Measurements from ENCODE around the gene LPAR5. TPM values are rescaled to one million over a fixed set of nuclear protein-coding genes. Genes with fewer than 3 reads are reported as not detected.

Gene LPAR5
- total and polyA plus RNA-seq, 2 donors (not counting 1 experiment from before 2014, with no cell fraction given) = 0.02 TPM; not detected in 1

- H3K27ac ChIP-seq (ENCODE audit: insufficient read depth, low read length) = no peak overlapping the region
- H2AFZ ChIP-seq (ENCODE audit: low read length) = no peak overlapping the region
- no peaks in the 10 kb centered on the region for H3K27me3 ChIP-seq (ENCODE audit: control insufficient read depth, insufficient read depth, low read length)
- DNase-seq (ENCODE audit: low read depth in 2 of 2) = no peak
- no peaks in the 10 kb centered on the region for H3K4me1 ChIP-seq (ENCODE audit: control insufficient read depth, extremely low read depth, insufficient read depth, low read length)
- H4K20me1 ChIP-seq (ENCODE audit: control insufficient read depth, extremely low read depth, insufficient read depth, low read length) = no peaks in the 10 kb centered on the region
- TF ChIP-seq EZH2 (IDR thresholded peaks at IDR 0.05; ENCODE audit: low read length, missing control alignments) (no peak), CTCF (conservative IDR thresholded peaks at IDR 0.05 in 1 of 2, IDR thresholded peaks at IDR 0.05 in 1 of 2; ENCODE audit: low read depth in 1 of 2, low read length in 2 of 2) (no peak)
- no peaks in the 10 kb centered on the region for H3K79me2 ChIP-seq (ENCODE audit: control insufficient read depth, insufficient read depth, low read length)
- no peaks in the 10 kb centered on the region for H3K9me3 ChIP-seq (ENCODE audit: control insufficient read depth, insufficient read depth, low read depth, low read length)
- no peak overlapping the region for H3K9ac ChIP-seq (ENCODE audit: insufficient read depth, low read length)
- H3K4me2 ChIP-seq (ENCODE audit: extremely low read depth, insufficient read depth, low read length) = no peak overlapping the region
- peaks cover 7% of the 10 kb centered on the region for H3K36me3 ChIP-seq (ENCODE audit: control insufficient read depth, insufficient read depth, low read length)
- no peak overlapping the region for H3K4me3 ChIP-seq (replicated peaks in 1 of 4; ENCODE audit: control extremely low read depth in 1 of 4, insufficient read depth in 1 of 4, low read depth in 3 of 4, low read length in 4 of 4)
Observed at GRCh38 chr12:6650832-6651231, 15.1 kb upstream of the LPAR5 start.

- H3K79me2 ChIP-seq (ENCODE audit: control insufficient read depth, insufficient read depth, low read length) = no peaks in the 10 kb centered on the region
- H2AFZ ChIP-seq (ENCODE audit: low read length) = no peak within 1 kb of the TSS
- peak within 1 kb of the TSS in 2 of 4 experiments; percentile 35 to 49 for H3K4me3 ChIP-seq (replicated peaks in 1 of 4; ENCODE audit: control extremely low read depth in 1 of 4, insufficient read depth in 1 of 4, low read depth in 3 of 4, low read length in 4 of 4)
- no peak within 1 kb of the TSS for H3K27ac ChIP-seq (ENCODE audit: insufficient read depth, low read length)
- peak within 1 kb of the TSS; percentile 46 for H3K4me2 ChIP-seq (ENCODE audit: extremely low read depth, insufficient read depth, low read length)
- no peaks in the 10 kb centered on the region for H3K9me3 ChIP-seq (ENCODE audit: control insufficient read depth, insufficient read depth, low read depth, low read length)
- peaks cover under 1% of the 10 kb centered on the region for H3K27me3 ChIP-seq (ENCODE audit: control insufficient read depth, insufficient read depth, low read length)
- no peak for TF ChIP-seq EZH2 (IDR thresholded peaks at IDR 0.05; ENCODE audit: low read length, missing control alignments)
- TF ChIP-seq CTCF (conservative IDR thresholded peaks at IDR 0.05 in 1 of 2, IDR thresholded peaks at IDR 0.05 in 1 of 2; ENCODE audit: low read depth in 1 of 2, low read length in 2 of 2) = no peak
- no peak within 1 kb of the TSS for H3K9ac ChIP-seq (ENCODE audit: insufficient read depth, low read length)
- H4K20me1 ChIP-seq (ENCODE audit: control insufficient read depth, extremely low read depth, insufficient read depth, low read length) = no peaks in the 10 kb centered on the region
- DNase-seq (ENCODE audit: low read depth in 2 of 2) = peak; percentile 43 to 61
- H3K4me1 ChIP-seq (ENCODE audit: control insufficient read depth, extremely low read depth, insufficient read depth, low read length) = no peaks in the 10 kb centered on the region
- H3K36me3 ChIP-seq (ENCODE audit: control insufficient read depth, insufficient read depth, low read length) = peaks cover 6% of the 10 kb centered on the region
Observed at GRCh38 chr12:6647083-6647604, 11.4 kb upstream of the LPAR5 start, which contains the start of gene ACRBP. Gene ACRBP (minus strand): TSS chr12:6647432. CDS start chr12:6647366, 66 bp downstream.

GRCh38 chr12:6646276-6647082, 10.7 kb upstream of the LPAR5 start:
- H3K9ac ChIP-seq (ENCODE audit: insufficient read depth, low read length) = no peak overlapping the region
- H2AFZ ChIP-seq (ENCODE audit: low read length) = no peak overlapping the region
- no peak for TF ChIP-seq EZH2 (IDR thresholded peaks at IDR 0.05; ENCODE audit: low read length, missing control alignments)
- TF ChIP-seq CTCF (conservative IDR thresholded peaks at IDR 0.05 in 1 of 2, IDR thresholded peaks at IDR 0.05 in 1 of 2; ENCODE audit: low read depth in 1 of 2, low read length in 2 of 2) = no peak
- no peaks in the 10 kb centered on the region for H3K79me2 ChIP-seq (ENCODE audit: control insufficient read depth, insufficient read depth, low read length)
- no peaks in the 10 kb centered on the region for H4K20me1 ChIP-seq (ENCODE audit: control insufficient read depth, extremely low read depth, insufficient read depth, low read length)
- peak overlapping the region; percentile 46 for H3K4me2 ChIP-seq (ENCODE audit: extremely low read depth, insufficient read depth, low read length)
- H3K4me1 ChIP-seq (ENCODE audit: control insufficient read depth, extremely low read depth, insufficient read depth, low read length) = no peaks in the 10 kb centered on the region
- no peak for DNase-seq (ENCODE audit: low read depth in 2 of 2)
- peaks cover 5% of the 10 kb centered on the region for H3K36me3 ChIP-seq (ENCODE audit: control insufficient read depth, insufficient read depth, low read length)
- H3K27me3 ChIP-seq (ENCODE audit: control insufficient read depth, insufficient read depth, low read length) = peaks cover 5% of the 10 kb centered on the region
- H3K9me3 ChIP-seq (ENCODE audit: control insufficient read depth, insufficient read depth, low read depth, low read length) = no peaks in the 10 kb centered on the region
- no peak overlapping the region for H3K27ac ChIP-seq (ENCODE audit: insufficient read depth, low read length)
- peak overlapping the region in 2 of 4 experiments; percentile 35 to 49 for H3K4me3 ChIP-seq (replicated peaks in 1 of 4; ENCODE audit: control extremely low read depth in 1 of 4, insufficient read depth in 1 of 4, low read depth in 3 of 4, low read length in 4 of 4)
